HepG2 (cell line): ENCODE data around the gene JAKMIP3. TPM values are rescaled to one million over a fixed set of nuclear protein-coding genes. Genes with fewer than 3 reads are reported as not detected.

Experiments used
- ATAC-seq: fragments of 200-7000 bp; cut with Tn5 transposase; 3 replicates; pipeline ENCODE4 v1.9.1; 2020; ENCODE audit warnings: mild to moderate bottlenecking, moderate library complexity
- BruUV-seq: library from RNA; stranded (reverse); fragments of 400-500 nt; replicated peaks from 2 replicates; lab custom pipeline; 2021; lab: Mats Ljungman, UMichigan
- CTCF ChIA-PET: fragments of 300-600 bp; formaldehyde crosslinking; extraction: SDS; loops from one replicate; lab custom pipeline; 2021; ENCODE audit warnings: low total read pairs, inconsistent platforms, low intra/inter-chr PET ratio; lab: Yijun Ruan, JAX
- POLR2A ChIA-PET: fragments of 350-600 bp; sonication (Branson Sonifier 250); formaldehyde crosslinking; loops from one replicate; lab custom pipeline; 2020; ENCODE audit warnings: antibody characterized with exemption, inconsistent platforms; lab: Yijun Ruan, JAX
- DNase-seq: peaks from one replicate; pipeline ENCODE4 v3.0.0-alpha.2; 2015; ENCODE audit warnings: low spot score
- FAIRE-seq: peaks from 3 replicates; lab custom pipeline; 2011; peaks lifted over from hg19 to GRCh38; lab: Jason Lieb, UNC
- H2AFZ ChIP-seq: one replicate; pipeline ENCODE4 v1.6.1; 2011; ENCODE audit warnings: low read length, inconsistent platforms
- H3K27ac ChIP-seq: fragments of 300-600 bp; 3 replicates; pipeline ENCODE4 v1.8.0; 2011; ENCODE audit warnings: mixed run types, mild to moderate bottlenecking, mixed read lengths, low read length, inconsistent platforms; ENCODE audit not compliant: insufficient read depth; ENCODE audit errors: extremely low read length
- H3K27me3 ChIP-seq, 2 experiments: fragments of 200-600 bp in 1 of 2; 2 replicates in 1 of 2; 3 replicates in 1 of 2; pipeline versions ENCODE4 v1.6.0 to v1.8.0; 2011; ENCODE audit warnings: low read length in 2 of 2, mild to moderate bottlenecking in 2 of 2, moderate library complexity in 2 of 2, inconsistent platforms in 1 of 2; ENCODE audit not compliant: insufficient read depth in 2 of 2, control insufficient read depth in 1 of 2
- H3K36me3 ChIP-seq, 2 experiments: fragments of 200-600 bp in 1 of 2; replicated peaks in 1 of 2; 2 replicates in 1 of 2; 3 replicates in 1 of 2; pipeline versions ENCODE4 v1.5.1 to v1.8.0; 2011; ENCODE audit warnings: low read length in 2 of 2, inconsistent platforms in 1 of 2; ENCODE audit not compliant: insufficient read depth in 2 of 2, control insufficient read depth in 1 of 2
- H3K4me1 ChIP-seq: 2 replicates; pipeline ENCODE4 v1.5.1; 2012; ENCODE audit warnings: low read length, inconsistent platforms; ENCODE audit not compliant: insufficient read depth
- H3K4me2 ChIP-seq: 2 replicates; pipeline ENCODE4 v1.6.0; 2011; ENCODE audit warnings: low read depth, low read length, inconsistent platforms
- H3K4me3 ChIP-seq, 3 experiments: fragments of 200-600 bp in 1 of 3; sonication (generic), shearing (Covaris generic) in 1 of 3; replicated peaks in 1 of 3; 2 replicates each; pipeline ENCODE4 v1.5.1; 2011 to 2016; ENCODE audit warnings: low read length in 3 of 3, inconsistent platforms in 2 of 3, low read depth in 2 of 3, mild to moderate bottlenecking in 2 of 3, control low read depth in 1 of 3, mixed read lengths in 1 of 3; ENCODE audit not compliant: insufficient read depth in 1 of 3
- H3K79me2 ChIP-seq: one replicate; pipeline ENCODE4 v1.6.1; 2011; ENCODE audit warnings: low read length, inconsistent platforms; ENCODE audit not compliant: insufficient read depth
- H3K9ac ChIP-seq: 2 replicates; pipeline ENCODE4 v1.6.0; 2011; ENCODE audit warnings: mild to moderate bottlenecking, low read depth, low read length, inconsistent platforms; ENCODE audit not compliant: insufficient read depth
- H3K9me3 ChIP-seq: 2 replicates; pipeline ENCODE4 v1.5.1; 2012; ENCODE audit warnings: mild to moderate bottlenecking, low read length
- H4K20me1 ChIP-seq: 2 replicates; pipeline ENCODE4 v1.6.0; 2011; ENCODE audit warnings: inconsistent platforms, mild to moderate bottlenecking, low read length, moderate library complexity; ENCODE audit not compliant: insufficient read depth
- ATF6 ChIP-seq: sonication (generic); formaldehyde crosslinking; conservative IDR thresholded peaks from 2 replicates; pipeline ENCODE4 v1.4.0; 2020; ENCODE audit warnings: missing genetic modification reagents
- DBP ChIP-seq: sonication (generic); formaldehyde crosslinking; IDR thresholded peaks from 2 replicates; pipeline ENCODE4 v1.4.0; 2020; ENCODE audit warnings: missing genetic modification reagents; ENCODE audit errors: not compliant biosample characterization
- DNMT3B ChIP-seq: conservative IDR thresholded peaks from 2 replicates; pipeline ENCODE4 v1.6.1; 2016; ENCODE audit warnings: missing biosample characterization, control low read depth
- GZF1 ChIP-seq: sonication (generic); formaldehyde crosslinking; IDR thresholded peaks from 2 replicates; pipeline ENCODE4 v1.5.1; 2020; ENCODE audit warnings: mild to moderate bottlenecking, missing genetic modification reagents
- MAX ChIP-seq: IDR thresholded peaks from 2 replicates; pipeline ENCODE4 v1.6.1; 2012; ENCODE audit warnings: inconsistent platforms
- MED1 ChIP-seq: sonication (generic); formaldehyde crosslinking; IDR thresholded peaks from 2 replicates; pipeline ENCODE4 v1.4.0; 2020; ENCODE audit warnings: missing genetic modification reagents
- PAXIP1 ChIP-seq: sonication (generic); formaldehyde crosslinking; conservative IDR thresholded peaks from 2 replicates; pipeline ENCODE4 v1.4.0; 2020; ENCODE audit warnings: mild to moderate bottlenecking, missing genetic modification reagents, moderate library complexity
- PCBP2 ChIP-seq: fragments of 200-400 bp; formaldehyde crosslinking; optimal IDR thresholded peaks from 2 replicates; pipeline ENCODE3; 2018; ENCODE audit warnings: low read length, low read depth; ENCODE audit not compliant: poor library complexity, severe bottlenecking
- SNRNP70 ChIP-seq: fragments of 200-400 bp; formaldehyde crosslinking; IDR thresholded peaks from 2 replicates; pipeline ENCODE4 v1.6.1; 2017; ENCODE audit warnings: mild to moderate bottlenecking, low read depth, low read length, moderate library complexity
- ZNF224 ChIP-seq: sonication (generic); formaldehyde crosslinking; IDR thresholded peaks from 2 replicates; pipeline ENCODE4 v1.5.0; 2020; ENCODE audit warnings: mild to moderate bottlenecking, missing genetic modification reagents
- ZNF317 ChIP-seq: sonication (generic); formaldehyde crosslinking; IDR thresholded peaks from 2 replicates; pipeline ENCODE4 v1.5.0; 2020; ENCODE audit warnings: mild to moderate bottlenecking, missing genetic modification reagents
- ZNF354B ChIP-seq: sonication (generic); formaldehyde crosslinking; IDR thresholded peaks from 2 replicates; pipeline ENCODE4 v1.8.0; 2022; ENCODE audit warnings: mild to moderate bottlenecking, missing genetic modification reagents
- ZNF552 ChIP-seq: sonication (generic); formaldehyde crosslinking; IDR thresholded peaks from 2 replicates; pipeline ENCODE4 v1.9.0; 2022; ENCODE audit warnings: missing genetic modification reagents, mild to moderate bottlenecking, borderline replicate concordance
- ZNF589 ChIP-seq: sonication (generic); formaldehyde crosslinking; conservative IDR thresholded peaks from 2 replicates; pipeline ENCODE4 v1.8.0; 2022; ENCODE audit warnings: mild to moderate bottlenecking, moderate library complexity, missing genetic modification reagents
- ZNF670 ChIP-seq: sonication (generic); formaldehyde crosslinking; IDR thresholded peaks from 2 replicates; pipeline ENCODE4 v1.8.0; 2022; ENCODE audit warnings: mild to moderate bottlenecking, missing genetic modification reagents, borderline replicate concordance
- WGBS: methylation state at CpG from one replicate; pipeline ENCODE4 v1.1.6; 2017; ENCODE audit warnings: low lambda C conversion rate; 5-methylcytosine and 5-hydroxymethylcytosine counted together
- in situ Hi-C: cut with HindIII; loops from 2 replicates; pipeline ENCODE4 v1.10.0; 2017; ENCODE audit warnings: low pct_unique_long_range_greater_than_20kb; ENCODE audit not compliant: extremely low pct_ligation_motif_present
- intact Hi-C: fragments of 100-400 bp; cut with micrococcal nuclease; formaldehyde crosslinking; loops from one replicate; pipeline ENCODE4 v1.10.0; 2022; ENCODE audit not compliant: unreplicated experiment
- polyA plus RNA-seq, 8 experiments: library from polyadenylated mRNA; depleted of rRNA in 3 of 8; stranded (reverse) in 7 of 8; unstranded in 1 of 8; fragments of >200 nt; fragmentation: Illumina TruSeq in 4 of 8; extraction: Trizol in 4 of 8; gene quantifications; 2 replicates each; pipeline versions ENCODE4 v1.2.1 to v1.2.3, GENCODE V29; 2011 to 2016; ENCODE audit warnings: low read depth in 4 of 8, missing spikeins in 1 of 8, mixed read lengths in 1 of 8; ENCODE audit not compliant: insufficient read depth in 1 of 8
- total RNA-seq, 5 experiments: library from RNA; depleted of rRNA; stranded (reverse); fragments of >200 nt; fragmentation: Illumina TruSeq; extraction: Trizol; gene quantifications; 2 replicates each; pipeline ENCODE4 v1.2.3, GENCODE V29; 2016; ENCODE audit warnings: low read depth in 1 of 5
- TF ChIP-seq, protein P1 (sequence below): sonication (generic); formaldehyde crosslinking; IDR thresholded peaks from 2 replicates; pipeline ENCODE4 v1.8.1; 2023; ENCODE audit warnings: missing genetic modification reagents, mild to moderate bottlenecking, borderline replicate concordance
- TF ChIP-seq, protein P2 (sequence below): IDR thresholded peaks from 2 replicates; pipeline ENCODE4 v1.6.1; 2016; ENCODE audit warnings: low read depth

JAKMIP3 gene
- total and polyA plus RNA-seq, 2 of the 13 experiments (the other 11 are each of a cell fraction or from before 2014, with no cell fraction given): 0.03 to 0.11 TPM

GRCh38 chr10:132021046-132021445 lies 44.7 kb upstream of the JAKMIP3 start:
- BruUV-seq: no TSS peak
- TF ChIP-seq ZNF589 (CRISPR knock-in tag) (no peak), PCBP2 (no peak), ZNF670 (CRISPR knock-in tag) (no peak), DBP (CRISPR knock-in tag) (no peak), SNRNP70 (no peak), GZF1 (no peak), ZNF224 (CRISPR knock-in tag) (no peak), ZNF317 (CRISPR knock-in tag) (no peak), ZNF552 (no peak), PAXIP1 (CRISPR knock-in tag) (no peak), ATF6 (CRISPR knock-in tag) (no peak), MED1 (CRISPR knock-in tag) (no peak), MAX (no peak), DNMT3B (CRISPR knock-in tag) (no peak), ZNF354B (CRISPR knock-in tag) (no peak)
- TF ChIP-seq, protein P1, sequence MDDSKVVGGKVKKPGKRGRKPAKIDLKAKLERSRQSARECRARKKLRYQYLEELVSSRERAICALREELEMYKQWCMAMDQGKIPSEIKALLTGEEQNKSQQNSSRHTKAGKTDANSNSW (CRISPR knock-in tag): no peak
- TF ChIP-seq, protein P2, sequence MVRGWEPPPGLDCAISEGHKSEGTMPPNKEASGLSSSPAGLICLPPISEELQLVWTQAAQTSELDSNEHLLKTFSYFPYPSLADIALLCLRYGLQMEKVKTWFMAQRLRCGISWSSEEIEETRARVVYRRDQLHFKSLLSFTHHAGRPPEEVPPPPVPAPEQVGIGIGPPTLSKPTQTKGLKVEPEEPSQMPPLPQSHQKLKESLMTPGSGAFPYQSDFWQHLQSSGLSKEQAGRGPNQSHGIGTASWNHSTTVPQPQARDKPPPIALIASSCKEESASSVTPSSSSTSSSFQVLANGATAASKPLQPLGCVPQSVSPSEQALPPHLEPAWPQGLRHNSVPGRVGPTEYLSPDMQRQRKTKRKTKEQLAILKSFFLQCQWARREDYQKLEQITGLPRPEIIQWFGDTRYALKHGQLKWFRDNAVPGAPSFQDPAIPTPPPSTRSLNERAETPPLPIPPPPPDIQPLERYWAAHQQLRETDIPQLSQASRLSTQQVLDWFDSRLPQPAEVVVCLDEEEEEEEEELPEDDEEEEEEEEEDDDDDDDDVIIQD (CRISPR knock-in tag): no peak
- Histone ChIP-seq H3K27ac (no peak overlapping the region), H3K4me3 (no peak overlapping the region), H3K4me2 (no peak overlapping the region), H3K79me2 (no peaks in the 10 kb centered on the region), H4K20me1 (no peaks in the 10 kb centered on the region), H3K27me3 (peaks cover 2 to 30% of the 10 kb centered on the region in 2 experiments), H3K9ac (no peak overlapping the region), H3K36me3 (no peaks in the 10 kb centered on the region), H2AFZ (no peak overlapping the region), H3K9me3 (no peaks in the 10 kb centered on the region), H3K4me1 (peaks cover 14% of the 10 kb centered on the region)
- DNase-seq (no peak), ATAC-seq (no peak), FAIRE-seq (no peak)
- in situ Hi-C loops (loop anchor here (5.0 kb wide), 2 partner anchors 44 to 129 kb away; no protein-coding TSS in a partner anchor), intact Hi-C loops (no loop called here)
- ChIA-PET POLR2A (no interaction called here), CTCF (interaction anchor here (0.5 kb wide), 1 partner anchor 14 kb away, joined by 3 read pairs; no protein-coding TSS in a partner anchor)
- WGBS: 79% methylated on average over 20 of the region's 24 CpGs
